Measurements from ENCODE around the gene ALDH1A3. TPM values are rescaled to one million over a fixed set of nuclear protein-coding genes. Genes with fewer than 3 reads are reported as not detected.

Gene ALDH1A3
- total RNA-seq, 4 donors from 2014 or later = 7.1 to 17.9 (median 8.5) TPM

- Histone ChIP-seq H3K4me3 (replicated peaks in 1 of 3) (peak overlapping the region in 2 of 3 donors; percentile 27 to 60), H3K9me3 (no peaks in the 10 kb centered on the region), H3K36me3 (no peaks in the 10 kb centered on the region), H3K27ac (no peak overlapping the region), H3K4me1 (peaks cover 0 to 12% of the 10 kb centered on the region in 2 donors), H3K27me3 (no peaks in the 10 kb centered on the region)
- peak; percentile 84 to 85 for DNase-seq
- WGBS, 2 donors = 0 to 6% methylated on average over 7 to 42 of the region's 42 CpGs
- TF ChIP-seq CTCF (IDR thresholded peaks at IDR 0.05) = peak; percentile 68 to 97 (median 96)
- peak in 1 of 2 donors; percentile 22 for TF ChIP-seq POLR2A (IDR thresholded peaks at IDR 0.05)
- intact Hi-C loops (cut with DNase I) = loop anchor here (10.0 kb wide), 1 partner anchor 337 kb away; the partner anchor contains the start of gene CHSY1
Observed at GRCh38 chr15:100918034-100918689, 38.5 kb downstream of the ALDH1A3 start.

GRCh38 chr15:100918690-100919480, 39.3 kb downstream of the ALDH1A3 start, which contains the start of gene LRRK1:
LRRK1 (plus strand) TSS chr15:100919357; CDS start chr15:100924633, 5,276 bp downstream.
- DNase-seq = peak; percentile 23 to 25
- Histone ChIP-seq H3K27me3 (no peaks in the 10 kb centered on the region), H3K4me3 (replicated peaks in 1 of 3) (peak within 1 kb of the TSS; percentile 27 to 60 (median 42)), H3K4me1 (peaks cover 0 to 12% of the 10 kb centered on the region in 2 donors), H3K9me3 (no peaks in the 10 kb centered on the region), H3K36me3 (no peaks in the 10 kb centered on the region), H3K27ac (peak within 1 kb of the TSS in 2 of 3 donors; percentile 21 to 61)
- 3 to 10% methylated on average over 13 to 33 of the region's 87 CpGs for WGBS, 2 donors
- intact Hi-C loops (cut with DNase I) = loop anchor here (10.0 kb wide), 1 partner anchor 336 kb away; the partner anchor contains the start of gene CHSY1
- peak in 1 of 2 donors; percentile 11 for TF ChIP-seq POLR2A (IDR thresholded peaks at IDR 0.05)
- peak in 1 of 6 experiments; percentile 6 for TF ChIP-seq CTCF (IDR thresholded peaks at IDR 0.05)

- 15 to 27% methylated on average over 16 to 27 of the region's 80 CpGs for WGBS, 2 donors
- Histone ChIP-seq H3K4me1 (peaks cover 0 to 9% of the 10 kb centered on the region in 2 donors), H3K27ac (no peak overlapping the region), H3K27me3 (no peaks in the 10 kb centered on the region), H3K36me3 (no peaks in the 10 kb centered on the region), H3K9me3 (no peaks in the 10 kb centered on the region), H3K4me3 (replicated peaks in 1 of 3) (peak overlapping the region in 2 of 3 donors; percentile 28 to 55)
- no peak for TF ChIP-seq CTCF (IDR thresholded peaks at IDR 0.05)
- no peak for TF ChIP-seq POLR2A (IDR thresholded peaks at IDR 0.05)
- intact Hi-C loops (cut with DNase I) = loop anchor here (5.0 to 10.0 kb wide), 2 partner anchors 335 to 353 kb away; partner anchors contain the start of gene CHSY1
- DNase-seq = peak; percentile 22 to 28
Observed at GRCh38 chr15:100919481-100920405, 40.1 kb downstream of the ALDH1A3 start.

- WGBS, 2 donors = 95 to 96% methylated on average over 8 of the region's 8 CpGs
- H3K27me3 ChIP-seq = no peaks in the 10 kb centered on the region
- intact Hi-C loops (cut with DNase I) = loop anchor here (5.0 kb wide), 1 partner anchor 352 kb away; no protein-coding TSS in a partner anchor
- no peak overlapping the region for H3K27ac ChIP-seq
- H3K4me3 ChIP-seq (replicated peaks in 1 of 3) = no peak overlapping the region
- no peaks in the 10 kb centered on the region for H3K36me3 ChIP-seq
- H3K9me3 ChIP-seq = no peaks in the 10 kb centered on the region
- TF ChIP-seq POLR2A (IDR thresholded peaks at IDR 0.05) (no peak), CTCF (IDR thresholded peaks at IDR 0.05) (no peak)
- DNase-seq = no peak
- peaks cover 0 to 3% of the 10 kb centered on the region in 2 donors for H3K4me1 ChIP-seq
Observed at GRCh38 chr15:100920516-100921135, 41.0 kb downstream of the ALDH1A3 start.

Measured in thyroid gland (tissue), 4 donors.